OCI-M2 (cell line): ENCODE data around the gene RTL1.

Experiments
- DNase-seq: peaks from one replicate; lab custom pipeline; 2025; ENCODE audit not compliant: unreplicated experiment; lab: John Stamatoyannopoulos, UW

The RTL1 gene

DNA sequence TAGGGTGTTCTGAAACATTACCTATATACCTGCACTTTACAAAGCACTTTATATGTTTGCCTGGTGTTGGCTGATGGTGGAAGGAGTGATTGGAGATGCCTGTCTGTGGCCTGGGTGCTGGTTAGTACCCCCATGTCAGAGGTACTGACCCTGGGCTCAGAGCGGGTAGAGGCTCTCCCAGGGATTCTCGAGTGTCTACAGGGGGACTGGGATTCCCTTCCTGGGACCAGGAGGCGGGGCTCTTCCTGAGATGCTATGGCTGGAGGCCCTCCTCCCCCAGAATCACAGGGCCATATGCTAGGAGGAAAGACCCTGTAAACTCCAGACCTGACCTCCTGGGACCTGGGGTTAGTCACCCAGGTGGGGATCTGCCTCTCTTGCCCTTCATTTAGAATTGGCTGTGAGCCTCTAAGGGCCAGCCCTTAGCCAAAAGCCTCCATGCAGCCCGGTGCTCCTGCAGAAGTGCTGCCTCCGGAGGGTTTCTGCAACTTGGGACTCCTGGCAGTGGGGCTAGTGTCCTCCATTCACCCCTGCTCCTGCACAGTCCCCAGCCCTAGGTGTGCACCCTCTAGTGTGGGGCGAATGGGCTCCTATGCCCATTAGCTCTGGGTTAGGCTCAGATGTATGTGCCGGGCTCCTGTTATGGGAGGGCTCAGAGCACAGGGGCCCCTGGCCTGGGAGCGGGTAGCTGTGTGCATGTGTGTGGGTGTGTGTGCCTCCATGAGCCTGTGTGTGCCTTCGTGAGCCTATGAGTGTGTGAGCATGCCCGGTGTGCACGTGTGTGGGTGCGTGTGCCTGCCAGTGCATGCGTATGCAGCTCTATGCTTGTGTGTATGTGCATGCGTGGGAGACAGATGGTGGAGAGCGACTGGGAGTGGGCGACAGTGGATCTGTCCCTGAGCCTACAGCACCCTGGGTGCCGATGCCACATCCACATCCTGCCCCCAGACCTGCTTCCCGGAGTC is 36.6 kb downstream of the RTL1 start:
- no peak for DNase-seq

DNA sequence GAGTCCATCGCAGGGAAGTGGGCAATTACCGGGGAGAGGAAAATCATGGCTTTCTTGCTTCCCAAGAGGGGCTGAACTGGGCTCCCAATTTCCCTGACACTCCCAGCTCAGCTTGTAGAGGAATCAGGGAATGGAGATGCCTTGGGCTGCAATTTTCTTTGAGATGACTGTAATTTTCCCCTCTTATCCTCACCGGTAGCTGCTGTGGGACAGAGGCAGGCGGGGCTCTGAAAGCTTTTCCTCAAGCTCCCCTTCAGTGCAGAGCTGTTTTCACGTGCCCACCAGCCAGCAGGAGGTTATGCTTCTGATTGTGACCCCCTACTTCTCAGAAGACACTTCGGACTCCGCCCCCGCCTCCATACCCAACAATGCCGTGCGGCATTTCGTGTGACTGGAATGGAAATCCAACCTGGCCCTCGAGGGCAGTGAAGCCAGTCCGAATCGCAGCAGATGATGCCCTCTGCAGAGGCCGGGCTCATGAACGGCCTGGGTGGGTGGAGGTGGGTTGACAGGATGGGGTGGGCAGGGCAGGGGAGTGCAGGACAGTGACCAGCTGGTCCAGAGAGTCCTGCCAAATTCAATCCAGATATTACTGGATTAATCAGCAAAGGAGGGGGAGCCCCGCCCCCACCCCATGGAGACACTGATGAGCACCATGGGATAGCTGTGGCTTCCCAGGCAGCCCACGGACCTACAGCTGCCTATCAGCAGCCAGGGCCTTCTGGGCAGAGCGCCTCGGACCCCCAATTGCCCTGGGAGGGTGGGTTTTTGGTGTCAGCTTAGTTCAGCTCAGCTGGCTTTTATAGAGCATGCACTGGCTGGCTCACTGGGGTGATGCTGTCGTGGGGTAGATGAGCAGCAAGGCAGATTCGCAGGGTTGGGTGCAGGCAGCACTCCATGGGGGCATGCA is 37.6 kb downstream of the RTL1 start:
- no peak for DNase-seq

DNA sequence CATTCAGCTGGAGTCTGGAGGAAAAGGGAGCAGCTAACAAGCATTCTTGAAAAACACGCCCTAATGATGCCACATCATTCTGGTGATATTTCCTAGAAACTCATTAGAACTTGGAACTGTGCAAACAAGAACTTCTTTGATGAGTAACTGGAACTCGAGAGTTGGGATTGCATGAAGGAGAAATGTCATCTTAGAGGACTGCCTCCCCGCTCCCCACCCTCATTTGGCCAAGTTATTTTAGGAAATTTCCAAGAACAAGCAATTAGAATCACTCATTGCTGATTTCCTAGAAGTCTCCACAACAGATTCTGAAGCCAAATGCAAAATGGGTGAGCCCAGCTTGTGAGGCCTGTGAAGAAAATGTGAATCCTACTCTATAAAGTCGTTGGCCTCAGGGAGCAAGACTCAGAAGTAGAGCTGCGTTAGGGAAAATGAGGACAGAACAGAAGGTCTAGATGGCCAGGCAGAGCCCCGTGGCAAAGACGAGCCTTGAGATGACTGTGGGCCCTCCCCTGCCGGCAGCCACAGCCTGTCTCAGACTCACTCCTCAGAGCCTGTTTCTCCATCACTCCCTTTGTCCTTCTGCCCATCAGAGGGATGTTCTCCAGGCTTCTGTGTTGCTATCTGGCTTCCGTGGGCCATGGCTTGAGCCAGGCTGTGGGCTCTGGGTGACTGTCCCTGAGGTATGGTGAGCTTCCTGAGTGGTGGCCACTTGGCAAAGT is 38.4 kb downstream of the RTL1 start:
- no peak for DNase-seq

DNA sequence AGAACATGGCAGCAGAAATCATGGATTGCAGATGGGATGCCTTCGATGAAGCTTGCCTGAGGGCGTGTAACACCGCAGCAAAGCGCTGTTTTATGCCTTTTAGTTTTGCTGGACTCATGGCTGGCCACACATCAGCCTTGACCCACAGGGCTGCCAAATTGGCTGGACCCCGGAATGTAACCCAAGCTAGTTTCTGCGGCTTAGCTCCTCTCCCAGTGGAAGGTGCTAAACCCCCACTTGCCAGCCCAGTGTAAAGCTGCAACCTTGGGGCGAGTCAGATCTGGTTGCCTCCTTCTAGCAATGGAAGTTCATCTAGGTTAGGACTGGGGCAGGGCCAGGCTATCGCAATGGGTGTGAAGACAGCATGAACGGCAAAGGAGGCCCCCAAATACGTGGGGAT is 39.3 kb downstream of the RTL1 start:
- no peak for DNase-seq

DNA sequence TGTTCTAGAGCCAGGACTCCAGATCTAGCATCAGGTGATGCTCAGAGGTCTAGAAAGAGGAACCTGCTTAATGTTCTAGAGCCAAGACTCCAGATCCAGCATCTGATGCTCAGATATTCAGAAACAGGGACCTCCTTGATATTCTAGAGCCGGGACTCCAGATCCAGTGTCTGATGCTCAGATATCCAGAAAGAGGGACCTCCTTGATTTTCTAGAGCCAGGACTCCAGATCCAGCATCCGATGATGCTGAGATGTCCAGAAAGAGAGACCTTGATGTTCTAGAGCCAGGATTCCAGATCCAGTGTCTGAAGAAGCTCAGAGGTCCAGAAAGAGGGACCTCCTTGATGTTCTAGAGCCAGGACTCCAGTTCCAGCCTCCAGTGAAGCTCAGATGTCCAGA is 40.7 kb downstream of the RTL1 start:
- no peak for DNase-seq

DNA sequence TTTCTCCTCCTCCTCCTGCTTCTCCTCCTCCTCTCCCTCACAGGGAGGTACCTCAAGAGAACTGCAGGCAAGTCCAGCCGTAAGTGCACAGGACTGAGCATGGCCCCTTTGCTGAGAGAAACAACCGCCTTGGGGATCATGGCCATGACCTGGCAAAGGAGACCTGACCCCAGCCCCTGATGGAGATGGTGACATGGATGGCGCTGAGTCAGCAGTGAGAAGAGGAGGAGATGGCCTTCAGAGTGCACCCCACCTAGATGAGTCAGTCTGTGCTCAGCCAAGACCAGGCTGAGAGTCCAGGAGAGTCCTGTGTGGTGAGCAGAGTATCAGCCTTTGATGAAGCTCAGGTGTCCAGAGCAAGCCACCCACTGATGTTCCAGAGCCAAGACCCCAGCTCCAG is 41.2 kb downstream of the RTL1 start:
- no peak for DNase-seq

DNA sequence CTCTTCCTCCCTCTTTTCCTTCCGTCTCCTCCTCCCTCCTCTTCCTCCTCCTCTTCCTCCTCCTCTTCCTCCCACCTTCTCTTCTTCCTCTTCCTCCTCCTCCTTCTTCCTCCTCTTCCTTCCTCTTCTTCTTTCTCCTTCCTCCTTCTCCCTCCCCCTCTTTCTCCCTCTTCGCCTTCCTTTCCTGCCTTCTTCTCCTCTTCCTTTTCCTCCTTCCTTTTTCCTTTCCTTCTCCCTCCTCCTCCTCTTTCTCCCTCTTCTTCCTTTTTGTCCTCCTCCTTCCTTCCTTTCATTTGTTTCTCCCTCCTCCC is 41.6 kb downstream of the RTL1 start:
- no peak for DNase-seq

DNA sequence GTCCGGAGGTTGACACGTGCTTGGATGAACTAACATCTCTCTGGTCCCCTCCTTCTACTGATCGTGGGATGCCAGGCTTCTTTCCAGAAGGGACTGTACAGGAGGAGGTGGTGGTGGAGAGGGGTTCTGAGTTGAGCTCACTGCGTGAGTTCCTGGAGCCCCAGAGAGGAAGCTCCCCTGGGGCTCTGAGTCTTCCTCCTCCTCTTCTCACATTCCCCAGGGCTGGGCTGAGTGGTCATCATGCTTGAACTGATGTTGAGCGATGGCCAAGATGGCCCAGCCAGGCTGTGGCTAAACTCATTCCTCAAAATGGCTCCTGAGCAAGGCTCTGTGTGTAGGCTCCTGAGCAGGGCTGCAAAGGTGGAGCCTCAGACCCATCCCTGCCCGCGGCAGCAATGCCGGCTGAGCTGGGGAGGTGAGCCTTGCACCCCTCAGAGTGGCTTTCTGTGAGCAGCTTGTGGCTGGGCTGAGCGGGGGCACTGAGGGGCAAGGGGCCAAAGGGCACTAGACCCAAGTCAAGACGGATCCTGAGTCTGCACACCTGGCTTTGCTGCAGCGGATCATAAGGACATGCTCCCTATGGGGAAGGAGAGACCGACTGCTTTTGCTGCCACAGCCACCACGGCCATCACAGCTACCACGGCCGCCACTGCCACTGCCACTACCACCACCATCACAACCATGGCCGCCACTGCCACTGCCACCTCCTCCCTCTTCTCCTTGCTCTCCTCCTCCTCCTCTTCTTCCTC is 42.2 kb downstream of the RTL1 start:
- no peak for DNase-seq

DNA sequence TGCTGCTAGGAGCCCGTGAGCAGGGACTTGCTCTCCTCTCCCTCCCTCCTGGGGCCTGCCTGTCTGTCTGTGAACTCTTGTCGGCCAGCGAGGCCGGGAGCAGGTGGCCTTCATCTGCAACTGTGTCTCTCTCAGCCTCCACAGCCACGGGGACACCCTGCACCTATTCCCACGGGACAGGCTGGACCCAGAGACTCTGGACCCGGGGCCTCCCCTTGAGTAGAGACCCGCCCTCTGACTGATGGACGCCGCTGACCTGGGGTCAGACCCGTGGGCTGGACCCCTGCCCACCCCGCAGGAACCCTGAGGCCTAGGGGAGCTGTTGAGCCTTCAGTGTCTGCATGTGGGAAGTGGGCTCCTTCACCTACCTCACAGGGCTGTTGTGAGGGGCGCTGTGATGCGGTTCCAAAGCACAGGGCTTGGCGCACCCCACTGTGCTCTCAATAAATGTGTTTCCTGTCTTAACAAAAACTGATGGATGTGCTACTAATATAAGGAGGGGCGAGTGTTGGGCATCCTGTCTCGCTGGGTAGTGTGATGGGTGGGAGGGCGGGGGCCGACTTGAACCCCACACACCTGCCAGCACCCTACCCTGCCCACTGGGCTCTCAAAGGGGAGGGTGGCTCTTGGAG is 42.9 kb downstream of the RTL1 start:
- DNase-seq, result no peak

DNA sequence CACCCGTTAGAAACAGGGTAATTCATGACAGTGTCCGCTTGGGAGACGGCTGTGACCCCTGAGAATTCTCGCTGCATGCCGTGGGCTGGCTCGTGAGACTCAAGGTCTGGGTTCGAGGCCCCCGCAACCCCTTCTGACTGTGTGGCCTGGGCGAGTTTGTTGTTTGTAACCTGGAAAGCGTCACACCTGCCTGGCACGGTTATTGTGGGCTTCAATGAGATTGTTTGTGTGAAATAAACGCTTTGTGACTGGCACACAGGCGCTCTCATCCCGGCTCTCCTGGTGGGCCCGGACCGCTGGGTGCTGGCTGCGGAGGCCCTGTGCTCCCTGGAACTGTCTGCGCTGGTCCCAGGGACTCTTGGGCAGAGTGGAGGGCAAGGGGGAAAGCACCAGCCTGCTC is 43.7 kb downstream of the RTL1 start:
- no peak for DNase-seq

DNA sequence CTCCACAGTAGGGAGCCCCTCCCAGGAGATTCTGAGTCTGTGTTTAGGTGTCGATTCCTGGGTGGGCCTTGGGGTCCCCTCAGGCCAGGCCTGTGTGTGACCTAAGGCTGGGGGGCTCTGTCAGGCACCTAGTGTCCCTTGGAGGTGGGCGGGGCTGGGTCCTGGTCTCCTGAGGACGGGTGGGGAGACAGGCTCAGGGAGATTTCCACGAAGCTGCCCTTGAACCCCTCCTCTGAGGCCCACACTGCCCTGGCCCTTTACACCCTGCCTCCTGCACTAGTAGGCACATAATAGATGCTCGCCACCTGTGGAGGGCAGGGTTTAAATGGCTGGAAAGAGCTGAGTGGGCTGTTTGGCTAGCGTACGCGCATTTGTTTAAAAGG is 44.7 kb downstream of the RTL1 start:
- DNase-seq, result no peak

DNA sequence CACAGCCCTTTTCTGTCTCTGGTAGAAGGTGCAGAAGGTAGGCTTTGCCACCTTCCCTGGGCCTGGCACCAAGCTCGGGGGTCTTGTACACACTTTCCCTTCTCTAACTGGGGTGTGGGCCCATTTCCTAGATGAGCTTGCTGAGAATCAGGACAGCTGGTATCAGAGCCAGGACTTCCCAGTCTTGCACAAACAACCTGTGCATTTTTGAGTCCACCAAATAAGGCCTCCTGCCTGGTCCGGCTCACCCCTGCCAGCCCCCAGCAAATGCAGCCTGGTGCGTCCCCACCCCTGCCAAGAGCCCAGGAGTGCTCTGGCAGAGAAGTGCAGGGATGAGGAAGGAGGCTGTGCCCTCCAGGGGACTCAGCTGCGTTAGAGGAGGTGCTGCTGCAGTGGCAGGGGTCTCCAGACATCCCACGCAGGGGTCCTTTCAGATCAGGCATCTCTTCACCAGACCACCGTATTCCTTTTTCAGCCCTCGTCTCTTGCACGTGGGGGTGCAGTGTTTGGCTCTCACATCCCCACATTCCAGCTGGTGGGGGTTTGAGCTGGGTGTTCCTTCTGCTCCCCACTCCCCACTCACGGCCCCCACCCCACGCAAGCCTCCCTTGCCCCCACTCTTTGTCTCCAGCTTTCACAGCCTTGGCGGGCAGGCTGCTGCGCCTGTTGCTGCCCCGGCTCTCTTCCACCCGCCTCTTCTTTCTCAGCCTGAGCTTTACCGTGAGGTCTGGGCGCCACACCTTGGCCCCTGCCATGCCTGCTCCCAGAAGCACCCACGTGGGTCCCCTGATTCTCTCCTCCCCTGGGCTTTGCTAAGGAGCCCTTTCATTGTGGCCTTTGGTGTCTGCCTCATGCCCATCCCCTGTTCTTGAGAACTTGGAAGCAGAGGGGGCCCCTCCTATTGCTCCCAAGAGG is 45.3 kb downstream of the RTL1 start:
- DNase-seq, result no peak

DNA sequence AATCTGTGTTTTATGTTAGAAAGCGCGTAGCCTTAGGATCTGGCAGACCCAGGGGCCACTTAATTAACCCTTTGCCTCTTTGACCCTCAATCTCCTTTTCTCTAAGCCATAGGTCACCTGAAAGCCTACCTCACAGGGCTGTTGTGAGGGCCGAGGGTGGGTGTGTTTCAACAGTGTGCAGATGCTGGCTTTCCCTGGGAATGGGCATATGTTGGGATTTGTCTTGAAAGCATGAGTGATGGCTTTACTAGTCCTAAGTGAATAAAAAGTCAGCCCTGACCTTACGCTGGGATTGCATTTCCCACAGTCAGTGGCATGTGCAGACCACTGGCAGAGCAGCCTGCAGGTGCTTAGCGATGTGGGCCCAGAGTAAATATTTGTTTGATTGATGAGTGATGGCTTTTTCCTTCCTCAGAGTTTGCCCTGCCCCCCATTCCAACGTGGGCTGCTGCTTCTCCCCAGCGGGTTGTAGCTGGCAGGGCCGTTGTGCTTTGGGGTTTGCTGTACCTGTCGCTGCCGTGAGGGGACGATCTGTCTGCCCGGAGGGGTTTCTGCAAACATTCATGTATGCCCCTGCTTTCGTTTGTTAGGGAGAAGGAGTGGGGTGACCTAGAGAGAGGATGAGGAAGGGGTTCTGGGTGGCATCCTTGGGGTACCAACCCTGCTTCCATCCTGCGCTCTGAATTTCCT is 46.1 kb downstream of the RTL1 start:
- DNase-seq, result no peak

DNA sequence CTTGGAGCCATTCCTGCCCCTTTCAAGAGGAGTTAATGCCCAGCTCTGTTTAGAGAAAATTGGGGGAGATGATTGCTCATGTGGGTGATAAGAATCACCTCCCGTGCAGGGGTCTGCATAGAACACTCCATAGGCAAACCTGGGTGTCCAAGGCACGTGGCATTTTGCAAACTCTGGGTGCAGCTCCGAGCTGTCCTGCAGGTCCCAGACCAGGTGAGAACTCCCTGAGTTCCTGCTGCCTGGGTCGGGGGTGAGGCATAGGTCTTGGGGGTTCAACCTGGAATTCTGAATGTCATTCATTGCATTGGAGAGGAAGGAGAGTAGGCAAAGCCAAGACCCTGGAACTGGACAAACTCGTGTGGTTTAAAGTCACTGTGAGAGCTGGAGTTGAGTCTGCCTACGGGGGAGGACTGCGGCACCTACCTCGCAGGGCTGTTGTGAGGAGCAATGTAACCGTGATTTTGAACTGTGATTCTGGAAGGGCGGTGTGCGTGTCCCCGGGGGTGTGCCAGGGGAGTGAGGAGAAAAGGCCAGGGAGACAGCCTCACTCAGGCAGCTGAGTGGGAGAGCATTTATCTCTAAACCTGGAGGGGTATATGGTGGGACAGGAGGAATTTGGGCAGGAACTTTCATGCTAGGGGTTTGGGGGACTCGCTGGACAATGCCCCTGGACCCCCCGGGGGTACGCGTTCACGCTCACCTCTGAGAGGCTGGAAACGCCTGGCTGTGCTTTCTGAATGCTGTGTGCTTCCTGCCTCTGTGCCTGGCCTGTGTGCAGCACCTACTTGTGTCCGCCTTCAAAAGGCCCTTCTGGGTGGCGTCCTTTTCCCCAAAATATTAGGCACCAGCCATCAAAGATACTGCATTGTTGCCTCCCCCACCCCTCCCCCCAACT is 47.2 kb downstream of the RTL1 start:
- DNase-seq, result no peak

DNA sequence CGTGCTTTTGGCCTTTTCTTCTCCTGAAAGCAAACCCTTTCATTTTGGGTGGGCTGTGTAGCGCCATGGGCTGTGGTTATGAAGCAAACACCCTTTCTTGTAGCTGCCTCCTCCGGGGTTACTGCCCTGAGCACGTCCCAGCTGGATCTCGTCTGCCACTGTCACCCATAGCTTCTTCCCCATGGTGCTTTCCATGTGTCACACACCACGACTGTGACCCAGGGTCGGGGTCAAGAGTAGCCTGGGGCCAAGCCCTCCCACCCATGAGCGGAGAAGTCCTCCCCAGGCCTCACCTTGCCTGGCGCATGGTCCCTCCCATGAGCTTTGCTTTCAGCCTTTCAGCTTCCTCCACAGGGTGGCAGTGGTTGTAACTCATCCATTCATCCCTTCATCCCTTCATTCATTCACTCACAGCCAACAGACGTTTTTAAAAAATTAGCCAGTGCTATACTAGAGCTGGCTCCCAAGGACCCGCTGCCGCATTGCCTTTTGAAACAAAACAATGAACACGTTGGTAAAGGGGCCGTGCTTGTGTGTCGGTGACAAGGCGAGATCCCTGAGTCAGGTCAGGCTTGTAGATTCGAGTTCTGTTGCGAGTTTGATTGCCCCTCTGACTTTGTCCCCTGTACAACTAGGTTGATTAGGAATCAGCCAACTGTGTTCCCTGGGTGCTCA is 48.1 kb downstream of the RTL1 start:
- no peak for DNase-seq

DNA sequence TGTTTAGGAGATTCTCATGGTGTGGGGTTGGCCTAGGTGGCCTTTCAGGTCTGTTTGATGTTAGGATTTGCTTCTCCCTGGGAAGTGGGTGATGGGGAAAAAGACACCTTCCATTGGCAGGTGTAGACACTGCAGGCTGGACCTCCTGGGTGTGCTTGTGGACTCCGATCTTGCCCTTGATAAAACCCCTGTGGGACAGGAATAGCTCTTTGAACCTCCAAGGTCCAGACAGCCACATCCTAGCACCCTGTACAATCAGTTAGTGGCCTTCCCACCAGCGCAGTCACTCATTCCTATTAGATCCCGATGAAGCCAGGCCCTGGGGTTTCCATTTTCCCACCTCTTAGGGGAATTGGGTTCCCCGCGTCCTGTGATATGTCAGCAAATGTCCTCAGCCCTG is 49.1 kb downstream of the RTL1 start:
- DNase-seq, result no peak

DNA sequence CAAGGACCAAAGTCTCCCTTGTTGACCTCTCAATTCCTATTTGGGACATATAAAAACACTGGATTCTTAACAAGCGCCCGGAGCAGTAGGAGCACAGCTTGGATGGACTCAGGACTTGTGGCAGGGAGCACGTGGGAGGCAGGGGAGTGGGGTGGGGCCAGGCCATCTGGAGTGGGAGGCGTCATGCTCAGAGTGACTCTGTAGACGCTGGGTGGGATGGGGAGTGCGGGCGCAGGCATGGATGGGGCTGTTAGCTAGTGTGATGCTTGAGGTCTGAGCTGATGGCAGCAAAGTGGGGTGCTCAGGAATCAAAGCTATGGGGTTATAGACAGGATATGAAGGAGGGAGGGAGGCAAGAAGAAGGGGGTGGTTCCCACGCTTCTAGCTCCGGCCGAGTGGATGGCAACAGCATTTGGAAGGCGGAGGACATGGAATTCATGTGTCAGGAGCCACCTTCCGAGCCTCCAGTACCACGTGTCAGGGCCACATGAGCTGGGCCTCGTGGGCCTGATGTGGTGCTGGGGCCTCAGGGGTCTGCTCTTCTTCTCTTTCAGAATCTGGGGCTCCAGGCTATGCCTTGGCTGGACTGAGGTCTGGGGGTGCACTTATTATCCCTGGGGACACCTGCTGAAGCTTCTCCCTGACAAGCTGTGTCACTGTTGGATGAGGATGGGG is 51.4 kb downstream of the RTL1 start:
- no peak for DNase-seq
